Measurements from ENCODE around the gene NIPA2. TPM values are rescaled to one million over a fixed set of nuclear protein-coding genes. Genes with fewer than 3 reads are reported as not detected.

NIPA2 gene
- total RNA-seq, 4 donors from 2014 or later = 29.9 to 41.3 (median 34.5) TPM

DNA sequence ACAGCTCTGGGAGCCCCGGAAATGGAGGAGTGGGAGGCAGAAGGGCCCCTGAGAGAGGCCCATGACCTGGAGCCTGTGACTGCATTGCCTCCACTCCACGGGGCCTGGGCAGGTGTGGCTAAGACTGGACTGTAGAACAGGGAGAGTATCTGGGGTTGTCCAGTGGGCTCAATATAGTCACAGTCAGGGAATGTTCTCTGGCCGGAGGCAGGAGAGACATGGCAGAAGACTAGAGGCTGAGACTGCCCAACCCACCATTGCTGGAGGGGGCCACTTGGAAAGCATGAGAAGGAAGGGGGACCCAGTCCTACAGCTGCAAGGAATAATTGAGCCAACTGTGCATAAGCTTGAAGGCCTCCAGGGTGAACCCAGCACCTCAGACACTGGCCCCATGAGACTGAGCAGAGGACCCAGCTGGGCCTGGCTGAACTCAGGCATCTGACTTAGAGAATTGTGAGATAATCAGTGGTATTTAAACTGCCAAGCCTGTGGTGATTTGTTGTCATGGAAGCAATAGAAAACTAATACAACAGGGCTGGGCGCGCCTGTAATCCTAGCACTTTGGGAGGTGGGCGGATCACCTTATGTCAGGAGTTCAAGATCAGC is 33.1 kb downstream of the NIPA2 start:
- Histone ChIP-seq H3K36me3 (peaks cover 58 to 100% (median 85%) of the 10 kb centered on the region in 4 donors), H3K4me1 (peaks cover 0 to 12% (median 8%) of the 10 kb centered on the region in 4 donors), H3K27me3 (no peaks in the 10 kb centered on the region), H3K27ac (replicated peaks in 1 of 4) (no peak overlapping the region), H3K4me3 (no peak overlapping the region), H3K9me3 (no peaks in the 10 kb centered on the region)
- intact Hi-C loops (cut with DNase I) = no loop called here
- DNase-seq (ENCODE audit: extremely low spot score) = no peak
- WGBS = 93% methylated on average over 6 of the region's 6 CpGs
- TF ChIP-seq POLR2AphosphoS5 (IDR thresholded peaks at IDR 0.05) (no peak), POLR2A (IDR thresholded peaks at IDR 0.05; ENCODE audit: low read depth) (no peak), EP300 (IDR thresholded peaks at IDR 0.05) (no peak)
- TF ChIP-seq, protein P1, sequence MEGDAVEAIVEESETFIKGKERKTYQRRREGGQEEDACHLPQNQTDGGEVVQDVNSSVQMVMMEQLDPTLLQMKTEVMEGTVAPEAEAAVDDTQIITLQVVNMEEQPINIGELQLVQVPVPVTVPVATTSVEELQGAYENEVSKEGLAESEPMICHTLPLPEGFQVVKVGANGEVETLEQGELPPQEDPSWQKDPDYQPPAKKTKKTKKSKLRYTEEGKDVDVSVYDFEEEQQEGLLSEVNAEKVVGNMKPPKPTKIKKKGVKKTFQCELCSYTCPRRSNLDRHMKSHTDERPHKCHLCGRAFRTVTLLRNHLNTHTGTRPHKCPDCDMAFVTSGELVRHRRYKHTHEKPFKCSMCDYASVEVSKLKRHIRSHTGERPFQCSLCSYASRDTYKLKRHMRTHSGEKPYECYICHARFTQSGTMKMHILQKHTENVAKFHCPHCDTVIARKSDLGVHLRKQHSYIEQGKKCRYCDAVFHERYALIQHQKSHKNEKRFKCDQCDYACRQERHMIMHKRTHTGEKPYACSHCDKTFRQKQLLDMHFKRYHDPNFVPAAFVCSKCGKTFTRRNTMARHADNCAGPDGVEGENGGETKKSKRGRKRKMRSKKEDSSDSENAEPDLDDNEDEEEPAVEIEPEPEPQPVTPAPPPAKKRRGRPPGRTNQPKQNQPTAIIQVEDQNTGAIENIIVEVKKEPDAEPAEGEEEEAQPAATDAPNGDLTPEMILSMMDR (IDR thresholded peaks at IDR 0.05) = no peak

DNA sequence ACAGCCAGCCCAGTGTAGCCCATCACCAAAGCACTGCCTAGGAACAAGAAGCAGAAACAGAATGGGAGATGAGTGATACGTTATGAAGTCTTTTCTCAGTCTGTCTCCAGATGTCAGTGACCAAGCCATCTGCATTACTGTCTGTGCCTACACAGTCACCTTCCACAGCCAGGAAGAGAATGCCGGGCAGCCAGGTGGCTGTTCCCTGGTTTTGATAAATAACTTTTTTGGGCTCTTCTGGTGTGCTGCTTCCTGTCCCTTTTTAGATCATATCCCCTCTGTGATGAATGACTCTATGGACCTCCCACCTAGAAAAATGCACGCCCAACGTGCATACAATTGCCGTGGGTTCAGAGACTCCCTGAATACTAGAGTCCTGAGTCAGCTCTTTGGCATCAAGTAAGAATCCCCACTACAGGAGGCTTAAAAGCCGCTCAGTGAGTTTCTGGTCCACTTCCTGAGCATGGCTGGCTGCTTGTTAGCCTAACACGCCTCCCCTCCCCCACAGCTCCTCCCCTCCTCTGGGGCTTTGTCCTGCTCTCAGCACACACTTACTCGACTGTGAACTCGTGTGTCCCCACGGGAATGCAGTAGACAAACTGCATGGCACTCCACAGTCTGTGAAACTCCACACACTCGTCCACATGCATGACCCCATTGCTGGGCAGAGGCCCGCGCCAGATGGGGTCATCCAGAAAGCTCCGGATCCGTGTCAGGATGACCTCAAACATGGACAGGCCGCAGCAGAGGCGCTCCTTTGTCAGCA is 34.7 kb downstream of the NIPA2 start:
- DNase-seq (ENCODE audit: extremely low spot score) = no peak
- WGBS = 74% methylated on average over 10 of the region's 17 CpGs
- H3K4me1 ChIP-seq = peaks cover 0 to 12% (median 8%) of the 10 kb centered on the region in 4 donors
- H3K27ac ChIP-seq (replicated peaks in 1 of 4) = peak overlapping the region in 1 of 4 donors; percentile 5
- H3K9me3 ChIP-seq = no peaks in the 10 kb centered on the region
- H3K36me3 ChIP-seq = peaks cover 60 to 100% (median 92%) of the 10 kb centered on the region in 4 donors
- H3K4me3 ChIP-seq = no peak overlapping the region
- intact Hi-C loops (cut with DNase I) = no loop called here
- no peaks in the 10 kb centered on the region for H3K27me3 ChIP-seq
- peak in 1 of 2 donors; percentile 5 for TF ChIP-seq POLR2AphosphoS5 (IDR thresholded peaks at IDR 0.05)
- TF ChIP-seq, protein P1 (IDR thresholded peaks at IDR 0.05) = no peak

DNA sequence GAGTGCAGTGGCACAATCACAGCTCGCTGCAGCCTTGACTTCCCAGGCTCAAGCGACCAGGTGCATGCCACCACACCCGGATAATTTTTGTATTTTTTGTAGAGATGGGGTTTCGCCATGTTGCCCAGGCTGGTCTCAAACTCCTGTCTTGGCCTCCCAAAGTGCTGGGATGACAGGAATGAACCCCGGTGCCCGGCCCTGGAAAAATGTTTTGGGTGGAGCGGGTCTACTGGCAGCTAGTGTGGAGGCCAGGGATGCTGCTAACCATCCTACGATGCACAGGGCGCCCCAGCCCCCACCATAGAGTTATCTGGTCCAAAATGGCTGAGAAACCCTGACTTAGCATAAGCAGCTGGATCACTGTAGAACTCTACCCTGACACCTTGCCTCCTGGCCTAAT is 35.4 kb downstream of the NIPA2 start:
- intact Hi-C loops (cut with DNase I) = no loop called here
- DNase-seq (ENCODE audit: extremely low spot score) = no peak
- TF ChIP-seq EP300 (IDR thresholded peaks at IDR 0.05) = no peak
- no peak for TF ChIP-seq POLR2AphosphoS5 (IDR thresholded peaks at IDR 0.05)
- TF ChIP-seq POLR2A (IDR thresholded peaks at IDR 0.05; ENCODE audit: low read depth) = no peak
- TF ChIP-seq, protein P1 (IDR thresholded peaks at IDR 0.05) = no peak
- H3K9me3 ChIP-seq = no peaks in the 10 kb centered on the region
- H3K4me1 ChIP-seq = peaks cover 0 to 7% (median 5%) of the 10 kb centered on the region in 4 donors
- no peak overlapping the region for H3K4me3 ChIP-seq
- H3K27ac ChIP-seq (replicated peaks in 1 of 4) = no peak overlapping the region
- WGBS = 96% methylated on average over 9 of the region's 9 CpGs
- H3K27me3 ChIP-seq = no peaks in the 10 kb centered on the region
- H3K36me3 ChIP-seq = peaks cover 64 to 100% (median 97%) of the 10 kb centered on the region in 4 donors

DNA sequence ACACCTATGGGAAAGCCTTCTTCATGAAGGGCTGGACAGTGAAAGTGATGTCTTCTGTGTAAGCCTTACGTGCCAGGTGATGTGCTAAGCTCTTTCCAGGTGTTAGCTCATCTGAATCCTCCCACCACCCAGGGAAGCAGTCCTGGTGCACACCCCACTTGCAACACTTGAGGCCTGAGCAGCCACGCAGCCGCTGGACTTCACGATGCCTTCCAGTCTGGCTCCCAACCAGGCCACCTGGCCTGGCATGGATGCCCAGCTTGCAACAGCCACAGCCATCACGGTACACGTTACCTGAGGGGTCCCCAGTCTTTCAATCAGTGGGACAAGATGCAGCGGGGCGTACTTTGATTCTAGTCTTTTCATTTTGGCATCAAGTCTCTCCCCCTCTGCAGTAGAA is 35.8 kb downstream of the NIPA2 start:
- no peak overlapping the region for H3K27ac ChIP-seq (replicated peaks in 1 of 4)
- peaks cover 66 to 100% (median 97%) of the 10 kb centered on the region in 4 donors for H3K36me3 ChIP-seq
- no peaks in the 10 kb centered on the region for H3K9me3 ChIP-seq
- no peak overlapping the region for H3K4me3 ChIP-seq
- intact Hi-C loops (cut with DNase I) = no loop called here
- peaks cover 0 to 3% (median under 1%) of the 10 kb centered on the region in 4 donors for H3K4me1 ChIP-seq
- WGBS = 96% methylated on average over 8 of the region's 8 CpGs
- no peak for DNase-seq (ENCODE audit: extremely low spot score)
- TF ChIP-seq, protein P1 (IDR thresholded peaks at IDR 0.05) = no peak
- no peak for TF ChIP-seq POLR2A (IDR thresholded peaks at IDR 0.05; ENCODE audit: low read depth)
- TF ChIP-seq EP300 (IDR thresholded peaks at IDR 0.05) = no peak
- no peak for TF ChIP-seq POLR2AphosphoS5 (IDR thresholded peaks at IDR 0.05)
- no peaks in the 10 kb centered on the region for H3K27me3 ChIP-seq
